Activated naive CD8-positive, alpha-beta T cell treated with anti-CD3 and anti-CD28 coated beads for 36 hours (primary cell): ENCODE data around the gene ITGA6. TPM values are rescaled to one million over a fixed set of nuclear protein-coding genes. Genes with fewer than 3 reads are reported as not detected.

Experiments used
- DNase-seq: peaks from one replicate; pipeline ENCODE4 v3.0.0; 2021
- H3K27ac Mint-ChIP-seq: one replicate; pipeline ENCODE4 v1.8.0; 2022; ENCODE audit warnings: mild to moderate bottlenecking, moderate library complexity, mixed read lengths
- H3K27me3 Mint-ChIP-seq: one replicate; pipeline ENCODE4 v1.8.0; 2022; ENCODE audit warnings: mild to moderate bottlenecking, mixed read lengths
- H3K36me3 Mint-ChIP-seq: one replicate; pipeline ENCODE4 v1.8.0; 2021; ENCODE audit warnings: mild to moderate bottlenecking, mixed read lengths
- H3K4me1 Mint-ChIP-seq: one replicate; pipeline ENCODE4 v1.8.0; 2021; ENCODE audit warnings: mixed read lengths
- H3K4me3 Mint-ChIP-seq: one replicate; pipeline ENCODE4 v1.8.0; 2022; ENCODE audit warnings: mild to moderate bottlenecking, moderate library complexity, mixed read lengths
- H3K9me3 Mint-ChIP-seq: one replicate; pipeline ENCODE4 v1.8.0; 2022; ENCODE audit warnings: mixed read lengths
- total RNA-seq, 2 experiments: library from RNA; stranded (reverse); gene quantifications; one replicate each; pipeline ENCODE4 v1.2.3, GENCODE V29; 2021

ITGA6 gene
- total RNA-seq, 2 experiments from 2014 or later: 9.6 to 10.2 TPM

GRCh38 chr2:172445851-172446250 is 18.5 kb downstream of the ITGA6 start:
- H3K27me3 Mint-ChIP-seq: no peaks in the 10 kb centered on the region
- peaks cover 59% of the 10 kb centered on the region for H3K4me1 Mint-ChIP-seq
- H3K4me3 Mint-ChIP-seq: no peak overlapping the region
- H3K36me3 Mint-ChIP-seq: peaks cover 6% of the 10 kb centered on the region
- no peaks in the 10 kb centered on the region for H3K9me3 Mint-ChIP-seq
- peak overlapping the region; percentile 79 for H3K27ac Mint-ChIP-seq
- no peak for DNase-seq

GRCh38 chr2:172446474-172447063 is 19.2 kb downstream of the ITGA6 start:
- no peak overlapping the region for H3K4me3 Mint-ChIP-seq
- no peak for DNase-seq
- no peaks in the 10 kb centered on the region for H3K27me3 Mint-ChIP-seq
- peaks cover 58% of the 10 kb centered on the region for H3K4me1 Mint-ChIP-seq
- peaks cover 6% of the 10 kb centered on the region for H3K36me3 Mint-ChIP-seq
- H3K9me3 Mint-ChIP-seq: no peaks in the 10 kb centered on the region
- H3K27ac Mint-ChIP-seq: no peak overlapping the region

- Mint-ChIP-seq H3K36me3 (peaks cover 6% of the 10 kb centered on the region), H3K4me3 (no peak overlapping the region), H3K4me1 (peaks cover 56% of the 10 kb centered on the region), H3K9me3 (no peaks in the 10 kb centered on the region), H3K27ac (no peak overlapping the region), H3K27me3 (no peaks in the 10 kb centered on the region)
- DNase-seq: no peak
Observed at GRCh38 chr2:172447811-172448493, 20.6 kb downstream of the ITGA6 start.

GRCh38 chr2:172448544-172449267 is 21.3 kb downstream of the ITGA6 start:
- no peak overlapping the region for H3K27ac Mint-ChIP-seq
- DNase-seq: no peak
- no peaks in the 10 kb centered on the region for H3K9me3 Mint-ChIP-seq
- no peaks in the 10 kb centered on the region for H3K27me3 Mint-ChIP-seq
- peaks cover 4% of the 10 kb centered on the region for H3K36me3 Mint-ChIP-seq
- H3K4me3 Mint-ChIP-seq: no peak overlapping the region
- peaks cover 57% of the 10 kb centered on the region for H3K4me1 Mint-ChIP-seq

- Mint-ChIP-seq H3K4me1 (peaks cover 67% of the 10 kb centered on the region), H3K9me3 (no peaks in the 10 kb centered on the region), H3K27me3 (no peaks in the 10 kb centered on the region), H3K27ac (peak overlapping the region; percentile 47), H3K36me3 (peaks cover 4% of the 10 kb centered on the region), H3K4me3 (no peak overlapping the region)
- no peak for DNase-seq
Observed at GRCh38 chr2:172449911-172450550, 22.6 kb downstream of the ITGA6 start.

DNA sequence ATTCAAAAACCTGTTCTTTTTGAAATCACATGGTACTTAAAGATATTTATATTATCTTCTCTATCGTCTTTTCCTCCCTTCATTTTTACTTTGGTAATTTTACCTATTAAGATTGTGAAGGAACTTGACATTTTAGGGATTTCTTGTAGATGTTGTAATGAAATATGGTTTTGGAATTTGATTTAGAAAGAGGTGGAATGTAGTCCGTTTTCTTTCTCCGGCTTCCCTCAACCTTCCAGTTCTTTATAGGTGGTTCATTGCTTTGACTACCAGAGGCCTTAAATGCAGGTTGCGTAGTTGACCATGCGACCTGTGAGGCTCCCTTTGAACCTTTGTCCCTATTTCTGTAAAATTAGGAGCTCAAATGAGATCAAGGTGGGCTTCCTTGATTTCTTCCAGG is 24.5 kb downstream of the ITGA6 start:
- no peak overlapping the region for H3K4me3 Mint-ChIP-seq
- peaks cover 75% of the 10 kb centered on the region for H3K4me1 Mint-ChIP-seq
- DNase-seq: no peak
- H3K36me3 Mint-ChIP-seq: peaks cover 2% of the 10 kb centered on the region
- H3K9me3 Mint-ChIP-seq: no peaks in the 10 kb centered on the region
- no peaks in the 10 kb centered on the region for H3K27me3 Mint-ChIP-seq
- no peak overlapping the region for H3K27ac Mint-ChIP-seq

GRCh38 chr2:172452845-172453244 is 25.5 kb downstream of the ITGA6 start:
- peaks cover 73% of the 10 kb centered on the region for H3K4me1 Mint-ChIP-seq
- peak overlapping the region; percentile 74 for H3K27ac Mint-ChIP-seq
- H3K9me3 Mint-ChIP-seq: no peaks in the 10 kb centered on the region
- peaks cover 2% of the 10 kb centered on the region for H3K36me3 Mint-ChIP-seq
- no peak overlapping the region for H3K4me3 Mint-ChIP-seq
- DNase-seq: no peak
- no peaks in the 10 kb centered on the region for H3K27me3 Mint-ChIP-seq

DNA sequence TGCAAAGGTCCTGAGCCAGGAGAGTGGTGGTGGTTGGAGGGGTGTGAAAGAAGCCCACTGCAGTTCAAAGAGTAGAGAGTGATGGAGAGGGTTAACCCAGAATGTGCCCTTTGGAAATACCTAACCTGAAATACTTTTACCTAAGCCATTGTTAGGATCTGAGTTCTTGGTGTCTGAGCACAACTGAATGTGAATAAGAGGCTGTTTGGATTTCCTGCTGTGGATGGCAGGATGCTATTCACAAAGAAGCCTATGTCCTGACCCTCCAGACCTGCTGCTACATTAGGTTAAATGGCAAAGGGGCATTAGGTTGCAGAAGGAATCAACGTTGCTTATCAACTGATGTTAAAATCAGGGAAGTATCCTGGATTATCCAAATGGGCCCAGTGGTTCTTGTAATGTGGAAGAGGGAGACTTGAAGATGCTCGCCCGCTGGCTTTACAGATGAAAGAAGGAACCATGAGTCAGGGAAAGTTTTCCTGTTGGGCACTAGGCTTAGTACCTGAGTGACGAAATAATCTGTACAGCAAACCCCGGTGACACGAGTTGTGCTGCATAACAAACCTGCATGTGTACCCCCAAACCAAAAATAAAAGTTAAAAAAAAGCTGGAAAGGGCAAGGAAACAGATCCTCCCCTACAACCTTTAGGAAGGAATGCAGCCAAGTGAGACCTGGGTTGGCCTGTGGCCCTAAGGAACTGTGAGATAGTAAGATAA is 27.2 kb downstream of the ITGA6 start:
- no peaks in the 10 kb centered on the region for H3K9me3 Mint-ChIP-seq
- peaks cover 77% of the 10 kb centered on the region for H3K4me1 Mint-ChIP-seq
- DNase-seq: no peak
- H3K4me3 Mint-ChIP-seq: peak overlapping the region; percentile 29
- no peaks in the 10 kb centered on the region for H3K27me3 Mint-ChIP-seq
- H3K36me3 Mint-ChIP-seq: no peaks in the 10 kb centered on the region
- H3K27ac Mint-ChIP-seq: peak overlapping the region; percentile 58

DNA sequence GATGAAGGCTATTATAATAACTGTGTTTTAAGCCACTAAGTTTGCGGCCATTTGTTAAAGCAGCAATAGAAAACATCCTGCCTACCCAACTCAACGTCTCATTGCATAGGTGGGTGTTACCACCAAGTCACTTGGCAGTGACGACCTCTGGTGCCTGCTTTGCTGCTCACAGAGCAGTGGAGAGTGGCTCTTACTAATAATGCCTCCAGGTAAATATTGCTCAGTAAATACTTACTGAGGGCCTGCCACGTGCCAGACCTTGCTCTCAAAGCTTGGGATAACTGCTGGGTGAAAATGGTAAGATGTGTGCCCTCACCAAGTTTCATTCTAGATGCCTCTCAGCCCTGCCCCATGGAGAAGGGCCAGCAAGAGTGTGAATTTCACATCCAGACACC is 27.7 kb downstream of the ITGA6 start:
- Mint-ChIP-seq H3K9me3 (no peaks in the 10 kb centered on the region), H3K4me3 (no peak overlapping the region), H3K4me1 (peaks cover 78% of the 10 kb centered on the region), H3K36me3 (no peaks in the 10 kb centered on the region), H3K27ac (peak overlapping the region; percentile 58), H3K27me3 (no peaks in the 10 kb centered on the region)
- DNase-seq: peak; percentile 13

GRCh38 chr2:172456002-172456401 is 28.6 kb downstream of the ITGA6 start:
- Mint-ChIP-seq H3K27ac (peak overlapping the region; percentile 40), H3K36me3 (no peaks in the 10 kb centered on the region), H3K4me1 (peaks cover 83% of the 10 kb centered on the region), H3K9me3 (no peaks in the 10 kb centered on the region), H3K4me3 (no peak overlapping the region), H3K27me3 (no peaks in the 10 kb centered on the region)
- no peak for DNase-seq

- H3K27ac Mint-ChIP-seq: peak overlapping the region; percentile 74
- H3K4me3 Mint-ChIP-seq: no peak overlapping the region
- DNase-seq: no peak
- peaks cover 86% of the 10 kb centered on the region for H3K4me1 Mint-ChIP-seq
- H3K27me3 Mint-ChIP-seq: no peaks in the 10 kb centered on the region
- H3K9me3 Mint-ChIP-seq: no peaks in the 10 kb centered on the region
- H3K36me3 Mint-ChIP-seq: no peaks in the 10 kb centered on the region
Observed at GRCh38 chr2:172457536-172457935, 30.1 kb downstream of the ITGA6 start.

GRCh38 chr2:172458561-172459124 is 31.3 kb downstream of the ITGA6 start:
- H3K27me3 Mint-ChIP-seq: no peaks in the 10 kb centered on the region
- no peaks in the 10 kb centered on the region for H3K9me3 Mint-ChIP-seq
- H3K4me3 Mint-ChIP-seq: no peak overlapping the region
- peak overlapping the region; percentile 55 for H3K27ac Mint-ChIP-seq
- peaks cover 84% of the 10 kb centered on the region for H3K4me1 Mint-ChIP-seq
- H3K36me3 Mint-ChIP-seq: no peaks in the 10 kb centered on the region
- DNase-seq: no peak

DNA sequence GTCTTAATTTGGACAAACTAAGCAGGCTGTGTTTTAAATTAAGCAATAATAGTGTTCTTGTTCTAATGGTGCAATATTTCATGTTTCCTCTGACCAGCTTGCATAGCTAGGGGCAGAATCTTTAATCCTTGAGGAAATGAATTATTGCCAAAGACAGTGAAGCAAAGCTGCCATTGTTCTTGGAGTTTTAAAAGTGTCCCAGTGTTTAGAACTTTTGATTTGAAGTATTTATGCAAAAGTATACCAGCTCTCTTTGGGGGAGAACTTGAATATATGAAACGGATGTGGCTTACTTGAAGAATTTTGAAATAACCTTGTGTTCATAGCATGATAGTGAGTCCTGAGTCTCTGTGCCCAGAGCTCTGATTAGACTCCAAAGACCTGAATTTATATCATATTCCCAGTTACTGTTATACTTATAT is 33.4 kb downstream of the ITGA6 start:
- peaks cover 86% of the 10 kb centered on the region for H3K4me1 Mint-ChIP-seq
- DNase-seq: no peak
- no peak overlapping the region for H3K4me3 Mint-ChIP-seq
- no peak overlapping the region for H3K27ac Mint-ChIP-seq
- peaks cover 2% of the 10 kb centered on the region for H3K36me3 Mint-ChIP-seq
- no peaks in the 10 kb centered on the region for H3K27me3 Mint-ChIP-seq
- no peaks in the 10 kb centered on the region for H3K9me3 Mint-ChIP-seq

DNA sequence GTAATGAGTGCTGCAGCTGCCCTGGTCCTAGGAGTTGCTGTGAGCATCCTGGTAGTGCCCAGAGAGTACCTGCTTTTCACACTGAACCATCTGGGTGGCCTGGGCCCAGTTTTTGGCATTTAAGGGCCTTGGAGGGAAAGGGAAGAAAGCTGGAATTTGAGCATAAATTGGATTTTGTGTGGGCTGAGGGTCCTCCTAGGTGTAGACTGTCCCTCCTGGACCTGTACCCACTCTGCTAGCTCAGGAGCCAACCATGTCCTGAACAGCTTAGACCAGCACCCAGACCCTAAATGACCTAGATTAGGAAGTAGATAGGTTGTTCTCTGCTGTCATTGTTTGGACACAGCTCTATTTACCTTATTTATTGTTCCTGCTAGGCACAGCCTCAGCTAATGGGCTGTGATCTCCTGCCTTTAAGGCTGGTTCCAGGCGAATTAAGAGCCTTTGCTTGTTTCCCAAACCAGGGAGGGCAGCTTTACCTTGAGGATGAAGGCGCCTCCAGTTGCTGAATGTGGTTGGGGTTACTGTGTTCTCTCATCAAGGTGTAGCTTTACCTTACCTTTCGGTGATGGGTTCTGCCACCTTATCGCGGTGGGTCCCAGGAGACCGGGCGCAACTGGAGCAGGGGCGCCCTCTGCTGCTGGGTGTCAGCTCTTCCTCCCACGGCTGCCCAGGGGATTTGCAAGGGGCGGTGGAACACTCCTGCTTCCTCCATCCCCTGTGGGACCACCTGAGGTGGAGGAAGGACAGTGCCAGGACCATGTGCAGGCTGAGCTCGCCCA is 34.4 kb downstream of the ITGA6 start:
- peaks cover 84% of the 10 kb centered on the region for H3K4me1 Mint-ChIP-seq
- no peaks in the 10 kb centered on the region for H3K27me3 Mint-ChIP-seq
- peaks cover 2% of the 10 kb centered on the region for H3K36me3 Mint-ChIP-seq
- DNase-seq: peak; percentile 79
- H3K9me3 Mint-ChIP-seq: no peaks in the 10 kb centered on the region
- H3K4me3 Mint-ChIP-seq: peak overlapping the region; percentile 35
- no peak overlapping the region for H3K27ac Mint-ChIP-seq
